ENCODE data around the gene MAP2K3. TPM values are rescaled to one million over a fixed set of nuclear protein-coding genes. Genes with fewer than 3 reads are reported as not detected.
A peak's percentile ranks its signal among the peaks of the same experiment; 100 is the strongest.
"Not testable (repeated sequence)": the region's sequence is repeated elsewhere in the genome, so short reads cannot be mapped to it uniquely, and the experiment has no call there.

MAP2K3 gene
- total RNA-seq, 1 donor from 2014 or later, result 68.3 TPM

DNA sequence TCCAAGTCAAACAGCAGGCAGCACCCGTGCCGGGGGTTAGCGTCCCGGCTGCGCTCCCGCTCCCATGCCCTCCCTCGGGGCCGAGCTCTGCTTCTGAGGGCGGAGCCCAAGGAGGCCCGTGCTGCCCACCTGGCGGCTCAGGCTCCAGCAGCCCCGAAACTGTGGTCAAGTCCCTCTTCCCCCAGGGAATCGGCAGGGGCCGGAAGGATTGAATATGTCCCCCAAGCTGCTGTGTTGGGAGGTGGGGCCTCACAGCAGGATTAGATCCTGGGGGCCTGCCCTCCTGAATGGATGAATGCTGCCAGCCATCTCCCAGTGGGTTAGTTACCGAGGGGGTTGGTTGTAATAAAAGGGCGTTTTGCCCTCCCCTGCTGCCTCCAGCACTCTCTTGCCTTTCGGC is 33.9 kb downstream of the MAP2K3 start:
- TF ChIP-seq CTCF (IDR thresholded peaks at IDR 0.05), result no peak
- Histone ChIP-seq H3K4me1 (peaks cover 4% of the 10 kb centered on the region), H3K4me3 (no peak overlapping the region), H3K36me3 (peaks cover 11% of the 10 kb centered on the region), H3K9me3 (no peaks in the 10 kb centered on the region), H3K27ac (no peak overlapping the region), H3K27me3 (no peaks in the 10 kb centered on the region)
- no peak for ATAC-seq
- intact Hi-C loops (cut with DNase I), result no loop called here
- peak; percentile 66 for DNase-seq

DNA sequence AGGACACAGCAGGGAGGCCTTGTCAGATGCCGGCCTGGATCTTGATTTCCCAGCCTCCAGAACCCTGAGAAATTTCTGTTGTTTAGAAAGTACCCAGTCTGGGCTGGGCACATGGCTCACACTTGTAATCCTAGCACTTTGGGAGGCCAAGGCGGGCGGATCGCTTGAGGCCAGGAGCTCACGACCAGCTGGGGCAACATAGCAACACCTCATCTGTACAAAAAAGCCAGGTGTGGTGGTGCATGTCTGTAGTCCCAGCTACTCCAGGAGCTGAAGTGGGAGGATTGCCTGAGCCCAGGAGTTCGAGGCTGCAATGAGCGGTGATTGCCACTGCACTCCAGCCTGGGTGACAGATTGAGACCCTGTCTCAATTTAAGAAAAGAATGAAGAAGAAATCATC is 34.3 kb downstream of the MAP2K3 start:
- H3K4me1 ChIP-seq; H3K9me3 ChIP-seq; H3K4me3 ChIP-seq; intact Hi-C loops (cut with DNase I); H3K27ac ChIP-seq; H3K36me3 ChIP-seq; ATAC-seq; H3K27me3 ChIP-seq: not testable (repeated sequence)
- peak; percentile 44 for DNase-seq

DNA sequence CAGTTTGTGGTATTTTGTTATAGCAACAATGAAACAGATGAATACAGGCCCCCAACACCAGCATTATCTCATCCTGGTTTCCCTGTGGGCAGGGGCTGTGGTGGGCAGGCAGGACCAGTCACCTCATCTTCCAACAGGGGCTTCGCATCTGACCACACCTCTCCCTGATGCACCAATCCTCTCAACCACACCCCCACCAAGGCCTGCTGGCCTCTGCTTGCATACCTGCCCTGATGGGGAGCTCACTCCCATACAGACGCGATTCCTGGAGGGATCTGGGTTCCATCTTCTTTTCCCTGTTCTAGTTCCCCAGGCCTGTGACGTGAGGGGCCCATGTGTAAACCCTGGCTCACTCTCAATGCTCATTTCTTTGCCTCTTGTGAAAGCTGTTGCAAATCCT is 34.7 kb downstream of the MAP2K3 start:
- ATAC-seq; H3K27me3 ChIP-seq; H3K9me3 ChIP-seq; H3K36me3 ChIP-seq; H3K4me1 ChIP-seq; H3K27ac ChIP-seq; intact Hi-C loops (cut with DNase I); H3K4me3 ChIP-seq: not testable (repeated sequence)
- DNase-seq, result peak; percentile 35

DNA sequence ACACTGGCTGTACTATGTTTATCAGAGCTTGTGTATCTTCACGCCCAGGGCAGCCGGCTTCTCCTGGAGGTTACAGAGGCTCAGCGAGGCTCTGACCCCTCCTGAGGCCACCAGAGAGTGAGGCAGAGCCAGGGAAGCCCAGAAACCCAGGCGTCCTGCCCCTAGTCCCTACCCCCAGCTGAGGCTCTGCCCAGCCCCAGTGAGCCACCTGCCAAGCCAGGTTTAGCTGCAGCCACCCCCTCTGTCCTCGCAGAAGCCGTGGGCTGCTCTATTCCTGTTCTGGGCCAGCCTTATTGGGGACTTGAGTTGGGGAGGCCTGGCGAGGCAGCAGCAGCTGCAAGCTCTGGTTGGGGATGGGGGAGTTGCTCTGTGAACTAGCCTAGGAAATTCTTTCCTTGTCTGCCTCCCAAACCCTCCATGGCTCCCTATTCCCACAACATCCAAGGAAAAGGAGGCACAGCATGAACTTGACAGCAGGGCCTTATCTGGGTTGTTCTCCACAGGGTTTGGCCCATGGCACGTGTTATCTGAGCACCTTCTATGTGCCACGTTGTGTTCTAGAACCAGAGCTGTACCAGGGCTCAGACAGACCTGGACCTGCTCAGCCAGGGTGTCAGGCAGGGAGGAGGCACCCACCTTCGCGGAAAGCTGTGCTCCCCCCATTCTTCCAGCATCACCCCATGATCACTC is 35.3 kb downstream of the MAP2K3 start:
- H3K36me3 ChIP-seq; intact Hi-C loops (cut with DNase I); H3K4me3 ChIP-seq; ATAC-seq; H3K27ac ChIP-seq; H3K4me1 ChIP-seq; H3K9me3 ChIP-seq; H3K27me3 ChIP-seq: not testable (repeated sequence)
- peak; percentile 50 for DNase-seq

DNA sequence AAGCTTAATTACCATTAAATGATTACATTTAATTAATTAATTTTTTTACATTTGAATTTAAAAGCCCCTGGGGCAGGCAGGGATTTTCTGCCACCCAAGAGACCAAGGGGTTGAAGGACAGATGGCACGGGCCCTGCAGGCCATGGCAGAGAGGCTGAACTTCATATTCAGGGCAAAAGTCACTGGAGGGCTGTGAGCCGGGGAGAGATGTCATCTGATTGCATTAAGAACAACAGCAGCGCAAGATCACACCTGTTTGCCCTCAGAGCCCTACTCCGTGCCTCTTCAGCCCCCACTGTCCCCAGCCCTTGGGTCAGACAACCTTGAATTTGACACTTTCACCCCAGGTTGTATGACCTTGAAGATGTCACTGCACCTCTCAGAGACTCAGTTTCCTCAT is 35.9 kb downstream of the MAP2K3 start:
- H3K27me3 ChIP-seq; H3K4me1 ChIP-seq; H3K9me3 ChIP-seq; ATAC-seq; H3K27ac ChIP-seq; H3K36me3 ChIP-seq; H3K4me3 ChIP-seq; intact Hi-C loops (cut with DNase I): not testable (repeated sequence)
- DNase-seq, result peak; percentile 34

GRCh38 chr17:21321061-21321460 is 36.5 kb downstream of the MAP2K3 start:
- ATAC-seq; H3K27me3 ChIP-seq; H3K36me3 ChIP-seq; intact Hi-C loops (cut with DNase I); H3K4me1 ChIP-seq; H3K27ac ChIP-seq; H3K9me3 ChIP-seq; H3K4me3 ChIP-seq: not testable (repeated sequence)
- DNase-seq, result peak; percentile 40

DNA sequence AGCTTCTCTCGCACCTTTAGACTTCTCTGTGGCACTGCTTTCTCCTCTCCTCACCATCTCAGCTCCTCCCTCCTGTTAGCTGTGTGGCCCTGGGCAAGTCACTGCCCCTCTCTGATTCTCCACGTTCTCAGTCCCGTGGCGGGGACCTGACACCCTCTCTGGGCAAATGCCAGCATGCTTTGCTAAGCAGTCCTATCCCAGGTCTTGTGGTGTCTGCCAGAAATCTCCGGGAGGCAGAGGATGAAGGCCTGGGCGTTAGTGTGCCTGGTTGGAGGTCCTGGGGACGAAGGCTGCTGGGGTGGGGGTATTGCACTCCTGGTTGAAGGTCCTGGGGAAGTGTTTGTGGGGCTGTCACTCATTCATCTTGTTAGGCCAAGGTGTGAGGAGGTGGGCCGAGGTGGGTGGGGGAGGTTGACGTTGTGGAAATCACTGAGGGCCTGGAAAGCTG is 37.3 kb downstream of the MAP2K3 start:
- H3K4me3 ChIP-seq; H3K4me1 ChIP-seq; H3K27ac ChIP-seq; ATAC-seq; H3K27me3 ChIP-seq; intact Hi-C loops (cut with DNase I); H3K36me3 ChIP-seq; H3K9me3 ChIP-seq: not testable (repeated sequence)
- DNase-seq, result peak; percentile 60

- intact Hi-C loops (cut with DNase I); H3K27ac ChIP-seq; H3K27me3 ChIP-seq; H3K36me3 ChIP-seq; H3K4me1 ChIP-seq; H3K9me3 ChIP-seq: not testable (repeated sequence)
- DNase-seq (peak; percentile 63), ATAC-seq (peak; percentile 2)
- peak overlapping the region; percentile 79 for H3K4me3 ChIP-seq
These were observed 39.0 kb downstream of the MAP2K3 start for GRCh38 chr17:21323257-21324111.

DNA sequence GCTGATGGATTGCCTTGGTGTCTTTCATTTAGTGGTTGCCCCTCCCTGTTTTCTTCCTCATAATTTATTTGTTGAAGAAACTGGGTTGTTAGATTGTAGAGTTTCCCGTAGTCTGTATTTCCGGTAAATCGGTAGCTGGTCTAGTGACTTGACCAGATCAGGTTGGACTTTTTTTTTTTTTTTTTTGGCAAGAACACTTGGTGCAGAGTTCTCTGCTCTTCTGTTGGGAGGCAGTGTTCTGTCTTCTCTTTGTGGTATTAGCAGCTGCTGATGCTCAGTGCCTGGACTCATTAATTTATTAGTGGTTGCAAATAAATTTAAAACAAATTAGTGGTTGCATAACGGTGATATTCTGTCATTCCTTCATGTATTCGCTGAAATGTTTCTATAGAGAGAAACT is 40.2 kb downstream of the MAP2K3 start:
- H3K9me3 ChIP-seq; intact Hi-C loops (cut with DNase I); H3K4me3 ChIP-seq; ATAC-seq; DNase-seq; H3K27ac ChIP-seq; H3K27me3 ChIP-seq; H3K4me1 ChIP-seq; H3K36me3 ChIP-seq: not testable (repeated sequence)

DNA sequence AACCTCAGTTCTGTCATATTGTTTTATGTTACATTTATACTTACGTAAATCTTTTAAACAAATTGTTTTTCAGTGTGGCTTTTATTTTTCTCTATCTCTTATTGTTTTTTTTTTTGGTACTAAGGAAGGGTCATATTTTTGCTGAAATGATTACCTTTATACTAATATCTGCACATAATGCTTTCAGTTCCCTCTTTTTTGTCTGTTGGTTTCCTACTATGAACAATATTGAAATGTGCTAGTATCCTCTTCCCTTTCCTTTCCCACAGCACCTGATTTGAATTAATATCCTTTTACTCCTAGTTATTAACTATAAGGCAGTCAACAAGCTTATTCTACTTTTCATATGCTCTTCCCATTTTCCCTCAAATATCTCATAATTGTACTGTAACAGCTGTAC is 43.4 kb downstream of the MAP2K3 start:
- H3K4me3 ChIP-seq; H3K9me3 ChIP-seq; H3K4me1 ChIP-seq; H3K27me3 ChIP-seq; intact Hi-C loops (cut with DNase I); DNase-seq; ATAC-seq; H3K36me3 ChIP-seq; H3K27ac ChIP-seq: not testable (repeated sequence)

DNA sequence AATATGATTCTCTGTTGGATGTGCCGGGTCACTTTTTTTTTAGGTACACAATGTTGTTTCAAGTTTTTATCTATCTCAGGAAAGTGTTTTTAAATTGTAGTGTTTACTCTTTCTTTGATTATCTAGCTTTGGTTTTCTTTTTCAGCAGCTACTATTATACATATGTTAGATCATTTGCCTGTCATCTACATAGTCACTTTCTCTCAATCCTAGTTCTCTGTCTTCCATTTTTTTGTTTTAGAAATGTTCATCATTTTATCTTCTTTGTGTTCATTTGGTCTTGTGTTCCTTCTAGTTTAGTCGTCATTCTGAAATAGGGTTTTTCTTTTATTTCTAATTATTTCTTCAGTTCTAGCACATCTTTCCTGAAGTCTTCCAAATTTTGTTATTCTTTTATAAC is 44.3 kb downstream of the MAP2K3 start:
- H3K36me3 ChIP-seq; H3K9me3 ChIP-seq; H3K4me3 ChIP-seq; H3K27ac ChIP-seq; ATAC-seq; H3K27me3 ChIP-seq; intact Hi-C loops (cut with DNase I); H3K4me1 ChIP-seq; DNase-seq: not testable (repeated sequence)

Measured in upper lobe of right lung (tissue), 1 donor.